ENCODE results near the gene SLC6A6. TPM values are rescaled to one million over a fixed set of nuclear protein-coding genes. Genes with fewer than 3 reads are reported as not detected.

SLC6A6 gene
- total RNA-seq, 4 donors from 2014 or later = 14.4 to 35.7 (median 17.0) TPM

GRCh38 chr3:14476583-14477265 lies 74.3 kb downstream of the SLC6A6 start:
- H3K27ac ChIP-seq = no peak overlapping the region
- H3K4me3 ChIP-seq = no peak overlapping the region
- H3K36me3 ChIP-seq = peaks cover 0 to 98% (median 7%) of the 10 kb centered on the region in 3 donors
- no peak for TF ChIP-seq POLR2A (IDR thresholded peaks at IDR 0.05)
- TF ChIP-seq CTCF (IDR thresholded peaks at IDR 0.05) = no peak
- intact Hi-C loops (cut with DNase I) = no loop called here
- H3K4me1 ChIP-seq = peaks cover 0 to 40% (median 14%) of the 10 kb centered on the region in 3 donors
- 97 to 100% methylated on average over 1 to 11 of the region's 13 CpGs for WGBS, 2 donors
- H3K9me3 ChIP-seq = no peaks in the 10 kb centered on the region
- H3K27me3 ChIP-seq = no peaks in the 10 kb centered on the region
- no peak for DNase-seq

GRCh38 chr3:14477311-14477935 lies 75.0 kb downstream of the SLC6A6 start:
- 89 to 94% methylated on average over 7 to 11 of the region's 11 CpGs for WGBS, 2 donors
- peaks cover 0 to 98% (median 8%) of the 10 kb centered on the region in 3 donors for H3K36me3 ChIP-seq
- DNase-seq = no peak
- TF ChIP-seq CTCF (IDR thresholded peaks at IDR 0.05) (no peak), POLR2A (IDR thresholded peaks at IDR 0.05) (no peak)
- intact Hi-C loops (cut with DNase I) = no loop called here
- peaks cover 0 to 46% (median 20%) of the 10 kb centered on the region in 3 donors for H3K4me1 ChIP-seq
- no peak overlapping the region for H3K27ac ChIP-seq
- H3K27me3 ChIP-seq = no peaks in the 10 kb centered on the region
- no peak overlapping the region for H3K4me3 ChIP-seq
- no peaks in the 10 kb centered on the region for H3K9me3 ChIP-seq

GRCh38 chr3:14478956-14479550 lies 76.6 kb downstream of the SLC6A6 start:
- Histone ChIP-seq H3K27me3 (no peaks in the 10 kb centered on the region), H3K4me3 (no peak overlapping the region), H3K27ac (no peak overlapping the region), H3K9me3 (no peaks in the 10 kb centered on the region), H3K4me1 (peaks cover 0 to 39% (median 14%) of the 10 kb centered on the region in 3 donors), H3K36me3 (peaks cover under 1 to 96% (median 15%) of the 10 kb centered on the region in 3 donors)
- intact Hi-C loops (cut with DNase I) = no loop called here
- TF ChIP-seq POLR2A (IDR thresholded peaks at IDR 0.05) = no peak
- TF ChIP-seq CTCF (IDR thresholded peaks at IDR 0.05) = no peak
- no peak for DNase-seq
- 82 to 88% methylated on average over 4 of the region's 8 CpGs for WGBS, 2 donors

- no peak overlapping the region for H3K4me3 ChIP-seq
- no peak for DNase-seq
- no peak overlapping the region for H3K27ac ChIP-seq
- H3K27me3 ChIP-seq = no peaks in the 10 kb centered on the region
- no peaks in the 10 kb centered on the region for H3K9me3 ChIP-seq
- H3K4me1 ChIP-seq = peaks cover 0 to 35% (median 11%) of the 10 kb centered on the region in 3 donors
- WGBS, 2 donors = 75 to 90% methylated on average over 2 of the region's 6 CpGs
- intact Hi-C loops (cut with DNase I) = no loop called here
- no peak for TF ChIP-seq CTCF (IDR thresholded peaks at IDR 0.05)
- TF ChIP-seq POLR2A (IDR thresholded peaks at IDR 0.05) = no peak
- H3K36me3 ChIP-seq = peaks cover 3 to 97% (median 15%) of the 10 kb centered on the region in 3 donors
Observed at GRCh38 chr3:14479591-14479990, 77.2 kb downstream of the SLC6A6 start.

Data from esophagus squamous epithelium (tissue), 5 donors.